MM.1S (cell line): Measurements from ENCODE around the gene STK32C.

Experiments used
- DNase-seq: peaks from one replicate; pipeline ENCODE4 v3.0.0-alpha.2; 2015
- H2AFZ ChIP-seq: fragments of 300-600 bp; sonication (generic); 2 replicates; pipeline ENCODE4 v1.6.0; 2016; ENCODE audit warnings: antibody characterized with exemption, low read length
- H3F3A ChIP-seq: fragments of 300-600 bp; sonication (generic); 2 replicates; pipeline ENCODE4 v1.6.1; 2016; ENCODE audit warnings: mild to moderate bottlenecking, antibody characterized with exemption, low read length, moderate library complexity, mixed read lengths; ENCODE audit not compliant: insufficient read depth
- H3K27ac ChIP-seq: fragments of 300-600 bp; sonication (generic); 2 replicates; pipeline ENCODE4 v1.5.1; 2016; ENCODE audit warnings: mild to moderate bottlenecking, low read length
- H3K27me3 ChIP-seq: fragments of 300-600 bp; sonication (generic); replicated peaks from 2 replicates; pipeline ENCODE4 v1.6.0; 2016; ENCODE audit warnings: low read length; ENCODE audit not compliant: insufficient read depth
- H3K36me3 ChIP-seq: fragments of 300-600 bp; sonication (generic); replicated peaks from 2 replicates; pipeline ENCODE4 v1.6.1; 2016; ENCODE audit warnings: mild to moderate bottlenecking, low read length, mixed read lengths; ENCODE audit not compliant: insufficient read depth
- H3K4me1 ChIP-seq: fragments of 300-600 bp; sonication (generic); 2 replicates; pipeline ENCODE4 v1.6.1; 2016; ENCODE audit warnings: low read length, mixed read lengths
- H3K4me2 ChIP-seq: fragments of 300-600 bp; sonication (generic); 2 replicates; pipeline ENCODE4 v1.6.0; 2016; ENCODE audit warnings: low read depth, low read length
- H3K4me3 ChIP-seq: fragments of 300-600 bp; sonication (generic); 2 replicates; pipeline ENCODE4 v1.5.1; 2016; ENCODE audit warnings: low read length, mixed read lengths
- H3K79me2 ChIP-seq: fragments of 300-600 bp; sonication (generic); 2 replicates; pipeline ENCODE4 v1.6.1; 2016; ENCODE audit warnings: mixed run types, low read length, mixed read lengths
- H3K9ac ChIP-seq: fragments of 300-600 bp; sonication (generic); 2 replicates; pipeline ENCODE4 v1.6.1; 2016; ENCODE audit warnings: low read length, mixed read lengths
- H3K9me2 ChIP-seq: fragments of 300-600 bp; sonication (generic); replicated peaks from 2 replicates; pipeline ENCODE4 v1.6.1; 2016; ENCODE audit warnings: mild to moderate bottlenecking, low read length, mixed read lengths; ENCODE audit not compliant: insufficient read depth
- H3K9me3 ChIP-seq: fragments of 300-600 bp; sonication (generic); replicated peaks from 2 replicates; pipeline ENCODE4 v1.6.1; 2016; ENCODE audit warnings: mild to moderate bottlenecking, low read length, mixed read lengths; ENCODE audit not compliant: insufficient read depth
- H4K20me1 ChIP-seq: fragments of 300-600 bp; sonication (generic); 2 replicates; pipeline ENCODE4 v1.6.1; 2016; ENCODE audit warnings: mild to moderate bottlenecking, low read length, moderate library complexity, mixed read lengths; ENCODE audit not compliant: insufficient read depth
- EZH2 ChIP-seq: fragments of 300-600 bp; sonication (generic); optimal IDR thresholded peaks from 2 replicates; pipeline ENCODE3; 2017; ENCODE audit warnings: low read depth, mild to moderate bottlenecking, antibody characterized with exemption, low read length, mixed read lengths
- EZH2phosphoT487 ChIP-seq: fragments of 300-600 bp; sonication (generic); IDR thresholded peaks from 2 replicates; pipeline ENCODE4 v1.6.1; 2018; ENCODE audit warnings: antibody characterized with exemption, low read length
- TF ChIP-seq, protein P1 (sequence below): fragments of 300-600 bp; sonication (generic); IDR thresholded peaks from 2 replicates; pipeline ENCODE4 v1.5.1; 2016; ENCODE audit warnings: antibody characterized with exemption, low read length, mixed read lengths

The STK32C gene

DNA sequence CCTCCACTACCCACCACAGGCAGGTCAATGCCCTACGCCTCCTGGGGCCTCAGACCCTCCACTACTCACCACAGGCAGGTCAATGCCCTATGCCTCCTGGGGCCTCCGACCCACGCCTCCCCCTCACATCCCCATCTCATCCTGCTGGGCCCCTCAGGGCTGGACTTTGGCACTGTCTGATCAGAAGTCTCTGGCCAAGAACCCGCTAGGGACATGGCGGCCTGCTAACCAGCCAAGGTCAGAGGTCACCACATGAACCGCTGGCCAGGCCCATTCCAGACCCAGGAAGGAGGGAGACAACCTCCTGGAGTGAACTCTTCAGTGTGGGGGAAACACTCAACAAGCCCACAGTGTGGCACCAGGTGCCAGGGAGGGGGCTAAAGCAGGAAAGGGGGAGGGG, 55.8 kb downstream of the STK32C start:
- no peaks in the 10 kb centered on the region for H3K36me3 ChIP-seq
- H3K4me2 ChIP-seq: no peak overlapping the region
- H3K4me1 ChIP-seq: no peaks in the 10 kb centered on the region
- no peak for DNase-seq
- TF ChIP-seq EZH2phosphoT487: no peak
- TF ChIP-seq EZH2: no peak
- TF ChIP-seq, protein P1, sequence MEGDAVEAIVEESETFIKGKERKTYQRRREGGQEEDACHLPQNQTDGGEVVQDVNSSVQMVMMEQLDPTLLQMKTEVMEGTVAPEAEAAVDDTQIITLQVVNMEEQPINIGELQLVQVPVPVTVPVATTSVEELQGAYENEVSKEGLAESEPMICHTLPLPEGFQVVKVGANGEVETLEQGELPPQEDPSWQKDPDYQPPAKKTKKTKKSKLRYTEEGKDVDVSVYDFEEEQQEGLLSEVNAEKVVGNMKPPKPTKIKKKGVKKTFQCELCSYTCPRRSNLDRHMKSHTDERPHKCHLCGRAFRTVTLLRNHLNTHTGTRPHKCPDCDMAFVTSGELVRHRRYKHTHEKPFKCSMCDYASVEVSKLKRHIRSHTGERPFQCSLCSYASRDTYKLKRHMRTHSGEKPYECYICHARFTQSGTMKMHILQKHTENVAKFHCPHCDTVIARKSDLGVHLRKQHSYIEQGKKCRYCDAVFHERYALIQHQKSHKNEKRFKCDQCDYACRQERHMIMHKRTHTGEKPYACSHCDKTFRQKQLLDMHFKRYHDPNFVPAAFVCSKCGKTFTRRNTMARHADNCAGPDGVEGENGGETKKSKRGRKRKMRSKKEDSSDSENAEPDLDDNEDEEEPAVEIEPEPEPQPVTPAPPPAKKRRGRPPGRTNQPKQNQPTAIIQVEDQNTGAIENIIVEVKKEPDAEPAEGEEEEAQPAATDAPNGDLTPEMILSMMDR: no peak
- H3K9me3 ChIP-seq: no peaks in the 10 kb centered on the region
- H3K79me2 ChIP-seq: no peaks in the 10 kb centered on the region; the same call in 1 of the 2 replicates
- H4K20me1 ChIP-seq: no peaks in the 10 kb centered on the region
- H3K9me2 ChIP-seq: no peaks in the 10 kb centered on the region
- H2AFZ ChIP-seq: no peak overlapping the region
- H3K27ac ChIP-seq: no peak overlapping the region
- H3K27me3 ChIP-seq: no peaks in the 10 kb centered on the region
- no peak overlapping the region for H3K9ac ChIP-seq
- H3K4me3 ChIP-seq: no peak overlapping the region
- no peaks in the 10 kb centered on the region for H3F3A ChIP-seq

DNA sequence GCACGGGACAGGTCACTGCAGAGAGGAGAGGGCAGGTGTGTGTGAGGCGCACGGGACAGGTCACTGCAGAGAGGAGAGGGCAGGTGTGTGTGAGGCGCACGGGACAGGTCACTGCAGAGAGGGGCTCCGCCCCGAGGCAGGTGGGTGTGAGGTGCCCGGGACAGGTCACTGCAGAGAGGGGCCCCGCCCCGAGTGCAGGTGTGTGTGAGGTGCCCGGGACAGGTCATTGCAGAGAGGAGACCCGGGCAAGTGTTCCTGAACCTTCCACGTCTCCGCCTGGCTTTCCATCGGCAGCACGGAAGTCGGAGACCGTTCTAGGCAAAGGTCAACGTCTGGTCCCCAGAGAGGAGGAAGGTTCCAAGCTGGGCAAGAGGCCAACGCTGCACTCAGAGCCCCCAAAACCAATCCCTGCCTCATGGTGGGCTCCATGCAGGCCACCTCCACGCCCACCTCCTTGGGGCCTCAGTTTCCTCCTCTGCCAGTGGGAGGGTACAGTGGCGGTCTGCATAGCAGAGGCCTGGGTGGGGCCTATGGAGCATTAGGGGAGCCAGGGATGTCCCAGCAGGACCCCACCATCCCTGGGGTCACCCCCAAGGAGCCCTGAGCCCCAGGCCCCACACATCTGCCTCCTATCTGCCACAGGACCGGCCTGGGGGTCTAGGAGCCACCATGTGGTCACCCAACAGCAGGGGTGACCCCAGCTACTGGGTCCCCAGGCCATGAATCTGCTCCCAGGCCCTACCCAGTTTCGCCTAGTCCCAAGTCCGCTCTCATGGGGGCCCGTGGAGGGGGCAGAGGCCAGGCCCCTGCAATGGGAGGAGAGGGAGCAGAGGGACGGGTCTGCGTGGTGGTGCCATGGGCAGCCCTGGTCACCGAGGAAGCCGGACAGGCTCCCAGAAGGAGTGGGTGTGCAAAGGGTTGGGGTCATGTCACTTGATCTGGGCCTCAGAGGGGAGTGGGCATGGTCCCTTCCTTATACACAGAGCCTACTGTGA, 57.0 kb downstream of the STK32C start:
- Histone ChIP-seq H3K4me1 (no peaks in the 10 kb centered on the region), H4K20me1 (no peaks in the 10 kb centered on the region), H3K9me2 (no peaks in the 10 kb centered on the region), H3K79me2 (no peaks in the 10 kb centered on the region; the same call in 1 of the 2 replicates), H3K9ac (no peak overlapping the region), H3K27me3 (no peaks in the 10 kb centered on the region), H3K36me3 (no peaks in the 10 kb centered on the region), H3K4me2 (no peak overlapping the region), H3F3A (no peaks in the 10 kb centered on the region), H3K9me3 (no peaks in the 10 kb centered on the region), H3K27ac (no peak overlapping the region), H3K4me3 (no peak overlapping the region), H2AFZ (no peak overlapping the region)
- TF ChIP-seq EZH2phosphoT487 (no peak), EZH2 (no peak)
- TF ChIP-seq, protein P1: no peak
- no peak for DNase-seq

DNA sequence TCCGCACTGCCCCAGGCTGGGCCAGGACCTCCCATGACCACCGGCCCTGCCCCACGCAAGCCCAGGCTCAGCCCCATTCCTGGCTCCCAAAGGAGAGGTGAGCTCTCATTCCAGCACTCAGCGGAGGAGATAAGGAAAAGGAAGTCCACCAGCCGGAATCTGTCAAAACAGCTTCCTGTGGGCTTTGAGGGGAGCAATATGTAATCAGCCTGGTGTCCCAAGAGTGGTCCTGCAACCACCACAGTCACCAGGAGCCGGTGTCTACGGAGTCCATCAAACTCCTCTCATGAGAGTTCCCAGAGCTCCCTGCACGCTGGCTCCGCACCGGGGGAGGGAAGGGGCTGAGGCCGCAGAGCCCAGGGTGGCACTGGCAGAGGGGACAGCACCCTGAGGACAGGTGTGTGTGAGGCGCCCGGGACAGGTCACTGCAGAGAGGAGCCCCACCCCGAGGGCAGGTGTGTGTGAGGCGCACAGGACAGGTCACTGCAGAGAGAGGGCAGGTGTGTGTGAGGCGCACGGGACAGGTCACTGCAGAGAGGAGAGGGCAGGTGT, 57.9 kb downstream of the STK32C start:
- Histone ChIP-seq H3K4me1 (no peaks in the 10 kb centered on the region), H3K4me2 (no peak overlapping the region), H3K36me3 (no peaks in the 10 kb centered on the region), H3K79me2 (no peaks in the 10 kb centered on the region; the same call in 1 of the 2 replicates), H3F3A (no peaks in the 10 kb centered on the region), H2AFZ (no peak overlapping the region), H3K9me3 (no peaks in the 10 kb centered on the region), H3K9ac (no peak overlapping the region), H3K9me2 (no peaks in the 10 kb centered on the region), H3K27ac (no peak overlapping the region), H3K27me3 (no peaks in the 10 kb centered on the region), H4K20me1 (no peaks in the 10 kb centered on the region), H3K4me3 (no peak overlapping the region)
- no peak for DNase-seq
- TF ChIP-seq EZH2phosphoT487: no peak
- TF ChIP-seq EZH2: no peak
- TF ChIP-seq, protein P1: no peak
